Sigmoid colon (tissue), 7 donors: ENCODE data around the gene ABHD3. TPM values are rescaled to one million over a fixed set of nuclear protein-coding genes. Genes with fewer than 3 reads are reported as not detected.

Experiments used
- DNase-seq: peaks from one replicate; pipeline ENCODE4 v3.0.0-alpha.2; 2019
- H3K27ac ChIP-seq, 4 donors: fragments of 200-600 bp; sonication (generic); one replicate each; pipeline ENCODE4 v1.5.1; 2016 to 2019; ENCODE audit warnings: mild to moderate bottlenecking in 1 of 4
- H3K27me3 ChIP-seq, 3 donors: fragments of 200-600 bp; sonication (generic); one replicate each; pipeline ENCODE4 v1.5.1; 2019; ENCODE audit warnings: mild to moderate bottlenecking in 1 of 3
- H3K36me3 ChIP-seq, 4 donors: fragments of 200-600 bp; sonication (generic); one replicate each; pipeline ENCODE4 v1.5.1; 2016 to 2019
- H3K4me1 ChIP-seq, 4 donors: fragments of 200-600 bp; sonication (generic); one replicate each; pipeline ENCODE4 v1.5.1; 2017 to 2019
- H3K4me3 ChIP-seq, 4 donors: fragments of 200-600 bp; sonication (generic); one replicate each; pipeline ENCODE4 v1.5.1; 2017 to 2019; ENCODE audit warnings: mild to moderate bottlenecking in 2 of 4, moderate library complexity in 1 of 4
- H3K9me3 ChIP-seq, 4 donors: fragments of 200-600 bp in 3 of 4; sonication (generic) in 3 of 4; one replicate each; pipeline versions ENCODE4 v1.5.1 to v1.6.1; 2013 to 2019
- EP300 ChIP-seq, 4 donors: sonication (generic); formaldehyde crosslinking; IDR thresholded peaks; one replicate each; pipeline ENCODE4 v1.6.1; 2017; ENCODE audit warnings: antibody characterized with exemption in 4 of 4
- POLR2A ChIP-seq, 2 donors: fragments of 450-650 bp; IDR thresholded peaks; one replicate each; pipeline ENCODE4 v1.6.1; 2016; ENCODE audit warnings: antibody characterized with exemption in 2 of 2, mild to moderate bottlenecking in 2 of 2, moderate library complexity in 2 of 2
- POLR2AphosphoS5 ChIP-seq, 4 donors: sonication (generic); formaldehyde crosslinking; IDR thresholded peaks; one replicate each; pipeline ENCODE4 v1.6.1; 2017; ENCODE audit warnings: antibody characterized with exemption in 4 of 4
- WGBS, 2 donors: extraction: QIAGEN DNeasy Blood & Tissue Kit; methylation state at CpG; one replicate each; pipeline ENCODE4 v1.1.7; 2013; 5-methylcytosine and 5-hydroxymethylcytosine counted together
- intact Hi-C: fragments of 100-400 bp; cut with DNase I; formaldehyde crosslinking; loops from one replicate; pipeline ENCODE4 v1.15.1; 2023
- polyA plus RNA-seq, 3 donors: library from polyadenylated mRNA; stranded (reverse); fragments of 200-250 nt; gene quantifications; one replicate each; pipeline ENCODE4 v1.2.3, GENCODE V29; 2013
- total RNA-seq, 4 donors: library from RNA; depleted of rRNA; stranded (reverse); fragments of >200 nt; gene quantifications; one replicate each; pipeline ENCODE4 v1.1.0, GENCODE V29; 2016
- TF ChIP-seq, protein P1 (sequence below), 4 experiments: fragments of 450-650 bp in 3 of 4; fragments of 200-600 bp in 1 of 4; IDR thresholded peaks; one replicate each; pipeline ENCODE4 v1.5.1; 2016 to 2019; ENCODE audit warnings: antibody characterized with exemption in 4 of 4, mild to moderate bottlenecking in 3 of 4, moderate library complexity in 2 of 4
- donor health status: healthy with polysubstance abuse.
- donor health status: Bipolar disorder and iron deficiency.
- donor health status: healthy.

ABHD3 gene
- total and polyA plus RNA-seq, 7 donors = 7.2 to 72.8 (median 11.7) TPM

DNA sequence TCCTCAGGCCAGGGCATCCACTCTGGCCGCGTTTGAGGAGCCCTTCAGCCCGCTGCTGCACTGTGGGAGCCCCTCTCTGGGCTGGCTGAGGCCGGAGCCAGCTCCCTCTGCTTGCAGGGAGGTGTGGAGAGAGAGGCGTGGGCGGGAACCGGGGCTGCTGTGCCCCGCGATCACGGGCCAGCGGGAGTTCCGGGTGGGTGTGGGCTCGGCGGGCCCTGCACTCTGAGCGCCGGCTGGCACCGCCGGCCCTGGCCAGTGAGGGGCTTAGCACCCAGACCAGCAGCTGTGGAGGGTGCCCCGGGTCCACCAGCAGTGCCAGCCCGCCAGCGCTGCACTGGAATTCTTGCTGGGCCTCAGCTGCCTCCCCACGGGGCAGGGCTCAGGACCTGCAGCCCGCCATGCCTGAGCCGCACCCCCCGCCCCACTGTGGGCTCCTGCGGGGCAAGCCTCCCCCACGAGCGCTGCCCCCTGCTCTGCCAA is 1.9 kb upstream of the ABHD3 start:
- Histone ChIP-seq H3K36me3 (no peaks in the 10 kb centered on the region), H3K4me3 (no peak overlapping the region), H3K27ac (no peak overlapping the region), H3K27me3 (no peaks in the 10 kb centered on the region), H3K9me3 (no peaks in the 10 kb centered on the region), H3K4me1 (peaks cover 0 to 18% (median 12%) of the 10 kb centered on the region in 4 donors)
- 97 to 98% methylated on average over 28 of the region's 28 CpGs for WGBS, 2 donors
- TF ChIP-seq, protein P1, sequence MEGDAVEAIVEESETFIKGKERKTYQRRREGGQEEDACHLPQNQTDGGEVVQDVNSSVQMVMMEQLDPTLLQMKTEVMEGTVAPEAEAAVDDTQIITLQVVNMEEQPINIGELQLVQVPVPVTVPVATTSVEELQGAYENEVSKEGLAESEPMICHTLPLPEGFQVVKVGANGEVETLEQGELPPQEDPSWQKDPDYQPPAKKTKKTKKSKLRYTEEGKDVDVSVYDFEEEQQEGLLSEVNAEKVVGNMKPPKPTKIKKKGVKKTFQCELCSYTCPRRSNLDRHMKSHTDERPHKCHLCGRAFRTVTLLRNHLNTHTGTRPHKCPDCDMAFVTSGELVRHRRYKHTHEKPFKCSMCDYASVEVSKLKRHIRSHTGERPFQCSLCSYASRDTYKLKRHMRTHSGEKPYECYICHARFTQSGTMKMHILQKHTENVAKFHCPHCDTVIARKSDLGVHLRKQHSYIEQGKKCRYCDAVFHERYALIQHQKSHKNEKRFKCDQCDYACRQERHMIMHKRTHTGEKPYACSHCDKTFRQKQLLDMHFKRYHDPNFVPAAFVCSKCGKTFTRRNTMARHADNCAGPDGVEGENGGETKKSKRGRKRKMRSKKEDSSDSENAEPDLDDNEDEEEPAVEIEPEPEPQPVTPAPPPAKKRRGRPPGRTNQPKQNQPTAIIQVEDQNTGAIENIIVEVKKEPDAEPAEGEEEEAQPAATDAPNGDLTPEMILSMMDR (IDR thresholded peaks at IDR 0.05) = no peak
- TF ChIP-seq POLR2A (IDR thresholded peaks at IDR 0.05) (no peak), POLR2AphosphoS5 (IDR thresholded peaks at IDR 0.05) (no peak), EP300 (IDR thresholded peaks at IDR 0.05) (no peak)
- intact Hi-C loops = no loop called here
- DNase-seq = no peak

DNA sequence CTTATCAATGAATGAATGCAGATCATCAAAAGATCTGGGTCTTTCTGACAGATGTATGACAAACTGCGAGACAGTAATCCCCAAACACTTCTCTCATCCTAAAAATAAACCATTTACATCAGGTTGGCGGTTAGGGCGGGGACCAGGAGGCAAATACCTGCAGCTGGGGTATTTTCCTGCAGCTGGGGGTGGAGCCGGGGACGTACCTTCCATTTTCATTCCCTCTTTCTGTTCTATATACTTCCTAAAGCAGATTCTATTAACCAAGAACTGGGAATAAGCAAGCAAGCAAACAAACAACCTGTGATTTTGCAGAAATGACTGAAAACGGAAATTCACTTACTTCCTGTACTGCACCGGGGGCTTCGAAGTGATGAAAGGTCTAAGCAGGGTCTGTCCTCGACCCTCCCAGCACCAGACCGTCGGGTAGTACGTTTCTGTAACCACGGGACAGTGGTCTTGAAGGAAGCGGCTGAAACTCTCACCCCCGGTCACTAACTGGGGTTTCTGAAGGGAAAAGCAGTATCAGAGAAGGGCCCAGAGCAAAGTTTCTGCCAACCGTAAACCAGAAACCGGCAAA is 1.2 kb downstream of the ABHD3 start:
- no peak for DNase-seq
- no peaks in the 10 kb centered on the region for H3K27me3 ChIP-seq
- TF ChIP-seq POLR2AphosphoS5 (IDR thresholded peaks at IDR 0.05) (no peak), EP300 (IDR thresholded peaks at IDR 0.05) (no peak), POLR2A (IDR thresholded peaks at IDR 0.05) (no peak)
- TF ChIP-seq, protein P1 (IDR thresholded peaks at IDR 0.05) = no peak
- peaks cover 0 to 18% (median 12%) of the 10 kb centered on the region in 4 donors for H3K4me1 ChIP-seq
- no peaks in the 10 kb centered on the region for H3K36me3 ChIP-seq
- intact Hi-C loops = loop anchor here (5.0 kb wide), 2 partner anchors 129 to 149 kb away; no protein-coding TSS in a partner anchor
- H3K9me3 ChIP-seq = no peaks in the 10 kb centered on the region
- WGBS, 2 donors = 1 to 2% methylated on average over 17 of the region's 17 CpGs
- peak overlapping the region; percentile 89 to 97 (median 94) for H3K27ac ChIP-seq
- H3K4me3 ChIP-seq = peak overlapping the region; percentile 77 to 97 (median 80)

DNA sequence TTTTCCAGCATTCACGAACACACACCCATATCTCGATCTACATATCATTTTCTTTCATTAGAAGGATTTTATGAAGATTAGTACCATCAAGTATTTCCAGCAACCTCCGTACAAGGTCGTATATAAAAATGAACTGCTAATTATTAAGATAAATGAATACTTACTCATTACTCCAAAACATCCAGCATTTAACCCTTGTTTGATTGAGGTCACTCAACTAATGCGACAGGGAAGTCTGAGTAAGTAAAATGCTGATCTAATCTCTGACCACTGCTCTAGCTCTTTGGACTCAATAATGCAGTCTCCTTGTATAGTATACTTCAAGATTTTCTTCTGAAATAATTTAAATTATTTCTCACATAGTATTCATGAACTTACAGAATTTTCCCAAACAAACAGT is 2.0 kb downstream of the ABHD3 start:
- Histone ChIP-seq H3K9me3 (no peaks in the 10 kb centered on the region), H3K4me3 (no peak overlapping the region), H3K4me1 (peaks cover 0 to 18% (median 12%) of the 10 kb centered on the region in 4 donors), H3K27me3 (no peaks in the 10 kb centered on the region), H3K27ac (no peak overlapping the region), H3K36me3 (no peaks in the 10 kb centered on the region)
- 81 to 90% methylated on average over 5 of the region's 5 CpGs for WGBS, 2 donors
- no peak for TF ChIP-seq EP300 (IDR thresholded peaks at IDR 0.05)
- intact Hi-C loops = loop anchor here (5.0 kb wide), 2 partner anchors 130 to 150 kb away; no protein-coding TSS in a partner anchor
- DNase-seq = no peak

DNA sequence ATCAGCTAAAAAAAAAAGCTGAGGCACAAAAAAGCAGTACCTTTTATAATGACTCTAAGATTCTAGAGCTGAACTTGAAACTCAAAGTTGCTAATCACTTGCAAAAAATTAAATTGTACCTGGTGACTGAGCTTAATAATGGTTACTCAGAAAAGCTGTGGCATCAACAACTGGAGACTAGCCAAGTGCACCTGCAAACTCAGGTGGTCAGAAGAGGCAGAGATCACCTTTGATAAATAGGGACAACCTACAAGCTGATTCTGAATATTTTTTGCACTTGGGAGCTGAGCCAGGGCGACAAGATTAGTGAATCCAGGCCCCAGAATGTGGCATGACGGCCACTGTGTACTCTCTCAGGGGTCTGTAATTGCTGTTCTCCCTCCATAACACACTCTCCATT is 3.0 kb downstream of the ABHD3 start:
- Histone ChIP-seq H3K4me1 (peaks cover 0 to 18% (median 12%) of the 10 kb centered on the region in 4 donors), H3K9me3 (no peaks in the 10 kb centered on the region), H3K27ac (no peak overlapping the region), H3K27me3 (no peaks in the 10 kb centered on the region), H3K4me3 (no peak overlapping the region), H3K36me3 (no peaks in the 10 kb centered on the region)
- no peak for DNase-seq
- 92 to 94% methylated on average over 2 of the region's 2 CpGs for WGBS, 2 donors
- TF ChIP-seq POLR2AphosphoS5 (IDR thresholded peaks at IDR 0.05) (no peak), POLR2A (IDR thresholded peaks at IDR 0.05) (no peak), EP300 (IDR thresholded peaks at IDR 0.05) (no peak)
- TF ChIP-seq, protein P1 (IDR thresholded peaks at IDR 0.05) = no peak
- intact Hi-C loops = loop anchor here (5.0 kb wide), 2 partner anchors 131 to 151 kb away; no protein-coding TSS in a partner anchor

DNA sequence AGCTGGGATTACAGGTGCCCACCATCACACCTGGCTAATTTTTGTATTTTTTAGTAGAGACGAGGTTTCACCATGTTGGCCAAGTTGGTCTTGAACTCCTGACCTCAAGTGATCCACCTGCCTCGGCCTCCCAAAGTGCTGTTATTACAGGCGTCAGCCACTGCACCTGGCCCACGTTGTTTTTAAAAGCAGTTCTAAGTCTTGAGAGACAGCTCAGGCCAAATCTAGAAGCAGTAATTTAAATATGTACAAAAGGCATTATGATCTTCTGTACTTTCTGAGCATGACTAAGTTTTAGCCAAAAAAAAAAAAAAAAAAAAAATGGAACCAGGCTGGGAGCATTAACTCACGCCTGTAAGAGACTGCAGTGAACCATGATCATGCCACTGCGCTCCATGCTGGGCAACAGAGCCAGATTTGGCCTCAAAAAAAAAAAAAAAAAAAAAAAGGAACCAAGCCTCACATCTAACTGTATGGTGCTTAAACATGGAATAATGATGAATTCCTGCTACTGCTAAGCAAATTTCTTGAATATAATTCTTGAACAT is 4.0 kb downstream of the ABHD3 start:
- 77 to 82% methylated on average over 6 of the region's 6 CpGs for WGBS, 2 donors
- no peaks in the 10 kb centered on the region for H3K27me3 ChIP-seq
- H3K36me3 ChIP-seq = no peaks in the 10 kb centered on the region
- H3K9me3 ChIP-seq = no peaks in the 10 kb centered on the region
- no peak overlapping the region for H3K27ac ChIP-seq
- H3K4me3 ChIP-seq = no peak overlapping the region
- no peak for DNase-seq
- H3K4me1 ChIP-seq = peaks cover 0 to 17% (median 12%) of the 10 kb centered on the region in 4 donors
- TF ChIP-seq EP300 (IDR thresholded peaks at IDR 0.05) (no peak), POLR2A (IDR thresholded peaks at IDR 0.05) (no peak), POLR2AphosphoS5 (IDR thresholded peaks at IDR 0.05) (no peak)
- TF ChIP-seq, protein P1 (IDR thresholded peaks at IDR 0.05) = no peak
- intact Hi-C loops = loop anchor here (5.0 kb wide), 2 partner anchors 132 to 152 kb away; no protein-coding TSS in a partner anchor
